Inflammatory macrophage treated with lipopolysaccharide for 1 hour (primary cell): Measurements from ENCODE around the gene ARHGAP22.

Experiments used
- DNase-seq, 2 donors: peaks; one replicate each; pipeline ENCODE4 v3.0.0-alpha.2; 2020 to 2022

Gene ARHGAP22

DNA sequence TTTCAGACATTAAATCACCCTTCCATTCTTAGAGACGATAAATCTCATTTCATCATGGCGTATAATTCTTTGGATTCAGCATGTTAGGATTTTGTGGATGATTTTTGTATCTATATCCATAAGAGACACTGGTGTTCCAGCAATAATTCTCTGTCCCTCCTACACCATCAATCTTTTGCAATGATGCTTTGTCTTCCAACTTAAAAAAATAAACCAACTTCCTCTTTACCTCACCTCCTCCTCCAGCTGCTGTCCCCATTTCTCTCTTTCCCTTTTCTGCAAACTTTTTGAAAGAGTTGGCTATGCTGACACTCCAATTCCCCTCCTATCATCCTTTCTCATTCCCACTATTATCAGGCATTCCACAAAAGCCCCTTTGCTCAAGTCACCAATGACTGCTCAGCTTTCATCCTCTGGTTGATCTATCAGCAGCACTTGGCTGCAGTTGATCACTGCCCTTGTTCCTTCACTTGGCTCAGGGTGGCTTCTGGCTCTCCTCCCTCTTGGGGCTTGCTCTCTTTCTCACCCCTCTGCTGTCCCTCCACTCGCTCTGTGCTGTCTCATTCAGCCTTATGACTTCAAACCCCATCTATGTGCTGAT lies 130.0 kb downstream of the ARHGAP22 start:
- peak; percentile 50 to 65 for DNase-seq

DNA sequence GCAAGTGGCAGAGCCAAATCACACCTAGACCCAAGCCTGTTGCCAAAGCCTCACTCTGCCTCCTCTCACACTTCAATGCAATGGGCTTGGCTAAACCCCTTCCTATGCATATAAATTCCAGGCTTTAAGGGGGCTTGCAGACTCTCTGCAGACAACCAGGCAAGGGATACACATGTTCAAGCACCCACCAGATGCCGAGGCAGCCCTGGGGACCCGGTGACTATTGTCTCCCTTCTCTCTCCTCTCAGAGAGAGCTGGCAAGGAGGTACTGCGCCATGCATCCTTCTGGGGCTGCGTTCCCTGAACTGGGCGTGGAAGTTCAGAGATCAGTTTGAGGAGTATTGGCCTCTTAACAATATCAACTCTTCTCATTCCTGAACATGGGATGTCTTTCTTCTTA lies 131.2 kb downstream of the ARHGAP22 start:
- DNase-seq, result no peak

DNA sequence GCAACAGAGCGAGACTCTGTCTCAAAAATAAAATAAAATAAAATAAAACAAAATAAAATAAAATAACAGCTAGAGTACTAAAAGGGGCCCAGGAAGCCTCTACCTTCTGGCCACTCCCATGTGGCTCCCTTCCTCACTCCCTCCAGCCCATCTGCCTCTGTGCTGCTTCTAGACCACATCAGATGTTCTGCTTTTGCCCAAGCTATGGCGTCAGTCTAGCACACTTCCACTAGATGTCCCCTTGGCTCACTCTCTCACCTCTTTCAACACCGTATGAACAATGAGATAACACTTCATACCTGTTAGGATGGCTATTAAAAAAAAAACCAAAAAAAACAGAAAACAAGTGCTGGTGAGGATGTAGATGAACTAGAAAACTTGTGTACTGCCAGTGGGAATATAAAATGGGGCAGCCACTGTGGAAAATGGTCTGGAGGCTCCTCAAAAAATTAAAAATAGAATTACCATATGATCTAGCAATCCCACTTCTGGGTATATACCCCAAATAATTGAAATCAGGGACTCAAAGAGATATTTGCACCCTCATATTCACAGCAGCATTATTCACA lies 132.3 kb downstream of the ARHGAP22 start:
- DNase-seq, result no peak

DNA sequence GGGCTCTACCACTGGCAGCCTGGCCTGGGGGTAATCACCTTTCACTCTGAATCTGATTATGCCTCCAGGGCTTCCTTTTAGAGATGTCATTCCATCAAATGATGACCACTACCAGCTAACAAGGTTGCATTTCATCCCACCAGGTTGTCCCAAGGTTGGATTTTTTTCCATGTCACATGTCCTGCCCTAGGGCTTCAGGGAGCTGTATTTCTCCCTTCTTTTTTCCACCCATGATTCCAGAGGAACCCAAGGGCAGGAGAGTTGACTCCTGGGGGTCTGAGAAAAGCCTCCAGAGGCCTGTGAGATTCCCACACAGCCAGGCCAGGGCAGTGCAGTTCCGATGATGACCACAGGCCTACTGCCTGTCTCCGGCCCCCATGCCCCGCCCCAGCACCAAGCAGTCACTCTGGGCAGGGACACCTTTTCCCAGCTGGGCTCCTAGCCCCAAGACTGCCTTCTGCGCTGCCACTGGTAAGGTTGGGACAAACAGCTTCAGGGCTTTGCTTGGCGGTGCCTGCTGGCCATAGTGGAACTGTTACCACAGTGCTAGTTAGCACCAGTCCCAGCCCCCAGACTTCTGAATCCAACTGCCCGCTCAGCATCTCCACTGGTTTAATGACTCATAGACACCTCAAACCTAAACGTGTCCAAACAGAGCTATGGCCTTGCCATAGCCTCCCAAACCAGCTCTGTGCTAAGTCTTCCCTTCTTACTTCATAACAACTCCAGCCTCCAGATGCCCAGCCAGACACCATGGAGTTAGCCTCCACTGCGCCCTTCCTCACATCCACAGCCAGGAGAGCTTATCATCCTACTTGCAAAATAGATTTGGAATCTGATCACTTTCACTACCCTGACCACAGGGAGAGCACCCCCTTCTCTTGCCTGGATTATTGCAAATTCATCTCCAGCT lies 133.7 kb downstream of the ARHGAP22 start:
- DNase-seq, result no peak

DNA sequence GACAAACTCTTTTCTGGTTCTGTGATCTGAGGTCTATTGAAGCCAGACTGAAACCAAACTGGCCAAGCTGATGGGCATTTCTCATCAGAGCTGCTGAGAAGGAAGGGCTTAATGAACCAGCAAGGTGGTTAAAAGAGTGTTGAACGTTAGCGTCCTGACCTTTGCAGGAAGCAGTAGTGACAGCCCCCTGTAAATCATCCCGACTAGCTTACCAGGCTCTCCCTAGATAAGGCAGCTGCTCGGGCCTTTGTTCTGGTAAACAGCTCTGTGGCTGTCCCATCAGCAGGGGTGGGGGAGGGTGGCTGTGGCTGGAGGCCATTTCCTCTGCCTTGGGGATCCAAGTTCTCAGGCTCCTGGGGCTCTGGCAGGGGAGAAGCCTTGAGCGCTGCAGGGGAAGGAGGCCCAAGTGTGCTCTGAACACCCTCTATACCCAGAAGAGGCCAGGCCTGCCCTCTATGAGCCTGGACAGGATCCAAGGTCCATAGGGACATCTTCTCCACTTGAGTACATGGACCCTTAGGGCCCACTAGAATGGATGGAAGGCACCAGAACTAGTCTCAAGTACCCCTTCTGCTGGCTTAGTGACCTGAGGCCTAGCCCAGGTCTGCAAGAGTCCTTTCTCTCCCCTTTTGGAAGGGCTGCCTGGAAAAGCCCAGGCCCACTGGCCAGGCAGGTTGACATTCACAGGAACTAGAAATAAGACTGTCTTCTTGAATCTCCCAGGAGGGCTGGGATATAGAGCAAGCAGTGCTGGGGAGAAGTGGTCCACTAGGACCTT lies 134.6 kb downstream of the ARHGAP22 start:
- DNase-seq, result no peak

DNA sequence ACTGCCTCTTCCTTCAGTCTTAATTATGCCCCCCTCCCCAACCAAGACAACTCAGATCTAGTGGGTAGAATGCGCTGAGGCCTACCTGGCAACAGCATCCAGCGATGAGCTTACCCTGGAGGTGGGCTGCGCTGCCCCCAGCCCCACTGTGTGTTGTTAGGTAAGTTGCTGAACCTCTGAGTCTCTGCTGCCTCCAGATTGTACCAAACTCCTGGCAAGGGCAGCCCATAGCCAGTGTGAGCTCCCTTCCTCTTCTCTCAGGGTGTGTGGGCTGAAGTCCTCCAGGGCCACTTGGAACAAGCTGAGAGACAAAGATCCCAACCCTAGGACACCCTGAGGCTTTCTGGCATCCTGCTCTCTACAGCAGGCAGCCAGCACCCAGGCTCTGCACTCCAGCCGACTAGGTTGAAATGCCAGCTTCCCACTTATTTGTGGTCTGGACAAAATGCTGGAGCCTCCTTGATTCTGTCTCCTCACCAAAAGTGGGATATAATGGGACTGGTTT lies 135.3 kb downstream of the ARHGAP22 start:
- DNase-seq, result peak; percentile 27 to 43

DNA sequence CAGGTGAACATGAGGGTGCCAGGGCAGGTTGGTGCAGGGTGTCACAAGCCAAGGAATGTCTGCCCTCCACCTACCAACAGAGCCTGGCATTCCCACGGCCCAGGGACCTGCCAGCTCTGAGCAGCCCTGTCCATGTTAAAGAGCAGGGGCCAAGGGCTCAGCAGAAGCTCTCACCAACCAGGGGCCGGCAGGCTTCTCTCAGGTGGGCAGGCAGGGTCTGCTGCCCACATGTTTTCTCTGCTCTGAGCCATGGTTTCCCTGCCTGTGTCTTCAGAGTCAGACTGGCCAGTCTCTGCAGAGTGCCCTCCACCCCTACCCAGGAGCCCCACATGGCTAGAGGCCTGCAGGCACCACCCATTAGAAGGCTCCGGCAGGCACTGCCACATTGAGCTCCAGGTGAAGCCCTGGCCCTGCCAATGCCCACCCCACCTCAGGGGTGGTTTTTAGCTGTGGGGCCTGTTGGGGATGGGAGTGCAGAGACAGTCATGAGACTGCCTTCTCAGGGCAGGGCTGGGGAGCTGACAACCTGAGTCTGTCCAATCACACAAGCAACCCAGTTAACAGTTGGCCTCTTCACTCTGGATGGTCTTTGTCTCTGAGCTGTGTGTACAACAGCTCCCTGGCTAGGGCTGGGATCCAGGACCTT lies 135.9 kb downstream of the ARHGAP22 start:
- no peak for DNase-seq

DNA sequence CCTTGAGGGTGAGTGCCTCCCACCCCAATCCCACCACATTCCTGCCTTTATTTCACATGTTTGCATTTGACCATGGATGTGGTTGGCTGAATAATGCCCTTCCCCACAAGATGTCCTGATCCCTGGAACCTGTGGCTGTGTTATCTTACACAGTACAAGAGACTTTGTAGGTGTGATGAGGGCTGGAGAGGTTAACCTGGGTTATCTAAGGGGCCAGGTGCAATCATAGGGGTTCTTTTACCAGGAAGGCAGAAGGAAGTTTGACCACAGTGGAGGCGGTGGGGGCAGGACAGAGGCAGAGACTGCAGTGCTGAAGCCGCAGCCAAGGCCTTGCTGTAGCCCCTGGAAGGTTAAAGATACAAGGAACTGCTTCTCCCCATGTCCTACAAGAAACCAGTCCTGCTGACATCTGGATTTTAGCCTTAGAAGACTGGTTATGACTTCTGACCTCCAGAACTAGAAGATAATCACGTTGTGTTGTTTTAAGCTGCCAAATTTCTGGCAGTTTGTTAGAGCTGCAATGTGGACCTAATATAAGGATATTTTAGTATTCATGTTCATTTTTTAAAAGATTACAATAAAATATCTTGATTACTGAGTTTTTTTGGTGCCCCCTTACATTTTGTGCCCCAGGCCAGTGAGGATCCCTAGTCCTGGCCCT lies 136.6 kb downstream of the ARHGAP22 start:
- no peak for DNase-seq

DNA sequence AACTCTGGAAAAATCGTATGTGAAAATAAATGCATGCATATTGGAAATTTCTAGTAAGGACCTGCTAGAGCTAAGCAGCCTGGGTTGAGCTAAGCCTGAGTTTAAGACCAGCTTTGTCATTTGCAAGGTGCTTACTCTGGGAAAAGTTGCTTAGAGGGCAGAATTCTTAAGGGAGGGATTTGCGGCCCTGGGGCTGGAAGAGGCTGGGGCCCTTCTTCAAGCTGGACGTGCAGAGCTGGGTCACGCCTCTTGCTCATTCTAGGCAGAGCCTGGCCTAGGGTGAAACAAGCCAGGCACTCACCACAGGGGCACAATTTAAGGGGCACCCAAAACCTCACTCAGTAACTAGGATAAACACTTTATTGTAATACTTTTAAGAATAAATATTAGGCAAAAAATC lies 137.2 kb downstream of the ARHGAP22 start:
- no peak for DNase-seq

DNA sequence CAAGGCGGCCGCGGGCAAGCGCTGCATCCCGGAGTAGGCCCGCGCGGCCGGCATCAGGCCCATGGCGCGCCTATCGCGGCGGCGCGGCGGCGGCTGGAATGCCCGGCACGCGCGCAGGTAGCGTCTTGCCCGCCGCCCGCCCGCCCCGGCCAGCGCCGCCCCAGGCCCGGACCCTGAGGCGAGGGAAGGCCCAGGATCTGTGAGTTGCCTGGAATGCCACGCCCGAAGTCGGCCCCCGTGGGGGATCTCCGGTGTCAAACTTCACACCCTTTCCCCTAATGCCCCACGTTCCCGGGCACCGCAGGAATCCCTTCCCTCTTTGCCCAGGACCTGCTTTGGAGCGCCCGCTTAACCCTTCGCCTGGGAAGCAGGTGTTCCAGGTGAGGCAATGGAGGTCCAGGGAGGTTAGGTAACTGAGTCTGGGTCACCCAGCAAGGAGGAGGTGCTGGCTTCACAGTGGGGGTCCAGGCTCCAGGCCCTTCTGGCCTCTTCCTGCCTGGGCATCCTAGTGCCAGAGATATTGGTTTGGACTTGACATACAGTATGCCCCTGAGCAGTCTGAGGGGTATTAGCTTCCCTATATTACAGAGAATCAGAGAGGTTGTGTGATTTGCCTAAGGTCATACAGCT lies 138.1 kb downstream of the ARHGAP22 start:
- DNase-seq, result no peak

DNA sequence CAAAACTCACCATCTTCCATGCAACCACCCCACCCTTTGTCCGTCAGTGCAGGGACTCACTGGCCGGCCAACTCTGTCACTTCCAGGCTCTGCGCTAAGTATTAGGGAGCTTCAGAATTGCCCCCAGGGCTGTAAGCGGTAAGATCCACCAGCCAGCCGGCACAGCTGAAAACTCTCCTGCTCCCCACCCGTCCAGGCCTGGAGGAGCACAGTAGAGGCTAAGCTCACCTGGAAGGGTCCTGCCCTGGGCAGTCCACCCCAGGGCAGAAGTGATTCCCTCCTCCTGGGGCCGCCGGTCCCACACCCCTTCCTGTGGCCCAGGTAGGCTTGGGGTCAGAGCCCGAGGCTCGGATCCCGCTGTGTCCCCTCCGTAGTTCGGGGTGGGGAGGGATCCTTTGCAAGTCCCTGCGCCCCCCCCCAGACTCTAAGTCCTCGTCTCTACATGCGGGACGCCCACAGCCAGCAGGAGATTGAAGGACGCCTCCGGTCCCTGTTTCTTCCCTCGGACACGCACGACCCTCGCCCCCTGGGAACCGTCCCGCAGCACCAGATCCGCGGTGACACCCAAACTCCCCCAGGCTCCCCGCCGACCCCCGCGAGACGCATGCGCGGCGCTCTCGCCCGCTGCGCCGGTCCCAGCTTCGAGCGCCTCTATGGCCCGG lies 138.9 kb downstream of the ARHGAP22 start:
- no peak for DNase-seq

DNA sequence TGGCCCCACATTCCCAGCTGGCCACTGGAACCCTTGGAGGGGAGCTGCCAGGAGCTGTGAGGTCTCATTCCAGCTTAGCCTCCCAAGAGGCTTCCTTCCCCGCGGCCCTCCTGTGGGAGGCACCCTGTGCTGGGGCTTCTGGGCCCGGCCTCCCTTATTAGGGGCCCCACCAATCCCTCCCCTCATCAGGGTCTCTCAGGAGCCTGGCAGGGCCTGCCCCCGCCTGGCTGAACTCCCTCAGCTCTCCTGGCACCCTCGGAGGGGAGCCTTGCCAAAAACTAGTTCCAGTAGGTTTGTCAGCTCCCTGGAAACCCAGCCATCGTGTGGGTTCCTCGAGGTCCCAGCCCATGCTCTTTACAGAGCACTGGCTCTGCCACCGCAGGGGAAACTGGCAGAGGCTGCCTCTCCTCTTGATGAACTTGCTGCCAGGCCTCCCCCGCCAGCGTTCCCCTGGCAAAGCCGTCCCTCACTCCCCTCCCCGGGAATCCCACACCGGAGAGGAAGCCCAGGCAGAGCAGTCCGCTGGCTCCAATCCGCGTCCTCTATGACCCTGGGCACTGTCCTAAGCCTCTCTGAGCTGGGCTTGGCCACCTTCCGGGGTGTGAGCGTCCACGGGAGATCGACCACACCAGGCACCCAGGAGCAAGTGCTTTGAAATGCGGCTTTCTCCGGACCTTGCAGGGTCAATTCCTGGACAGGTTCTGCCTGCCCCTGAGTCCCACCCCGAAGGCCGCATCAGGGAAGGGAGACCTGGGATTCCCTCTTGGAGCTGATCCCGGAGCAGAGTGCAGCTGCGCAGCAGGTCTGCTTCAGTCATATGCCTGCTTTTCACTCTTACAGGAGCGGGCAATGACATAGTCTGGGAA lies 139.8 kb downstream of the ARHGAP22 start:
- DNase-seq, result no peak

DNA sequence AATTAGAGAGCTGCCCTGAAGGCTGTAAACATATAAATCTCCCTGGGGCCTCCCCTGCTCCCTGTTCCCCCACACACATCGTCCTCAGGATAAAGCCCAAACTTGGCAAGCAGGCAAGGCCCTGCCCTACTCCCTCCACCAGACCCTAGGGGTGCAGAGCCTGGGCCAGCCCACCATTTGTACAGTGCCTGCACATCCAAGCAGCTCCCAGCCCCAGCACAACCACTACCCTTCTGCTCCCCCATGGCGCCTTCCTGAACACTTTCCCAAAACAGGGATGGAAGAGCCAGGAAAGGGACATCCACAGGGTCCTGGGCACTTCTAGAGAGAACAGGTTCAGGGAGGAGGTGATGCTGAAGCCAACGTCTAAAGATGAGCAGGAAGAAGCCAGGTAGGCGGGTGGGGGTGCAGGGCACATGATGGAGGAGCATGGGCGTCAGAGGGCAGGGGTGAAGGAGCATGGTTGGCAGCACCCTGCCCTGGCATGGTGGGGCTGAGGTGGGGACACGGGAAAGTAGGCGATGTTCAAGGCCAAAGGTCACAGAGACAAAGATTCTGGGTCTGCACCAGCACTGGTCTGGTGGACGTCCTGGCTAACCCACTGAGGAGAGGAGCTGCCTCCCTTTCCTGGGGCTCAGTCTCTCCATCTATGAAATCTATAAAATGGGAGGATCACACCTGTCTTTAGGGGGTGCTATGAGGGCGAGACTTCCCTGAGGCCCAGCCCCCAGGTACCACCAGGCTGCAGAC lies 140.6 kb downstream of the ARHGAP22 start:
- no peak for DNase-seq

DNA sequence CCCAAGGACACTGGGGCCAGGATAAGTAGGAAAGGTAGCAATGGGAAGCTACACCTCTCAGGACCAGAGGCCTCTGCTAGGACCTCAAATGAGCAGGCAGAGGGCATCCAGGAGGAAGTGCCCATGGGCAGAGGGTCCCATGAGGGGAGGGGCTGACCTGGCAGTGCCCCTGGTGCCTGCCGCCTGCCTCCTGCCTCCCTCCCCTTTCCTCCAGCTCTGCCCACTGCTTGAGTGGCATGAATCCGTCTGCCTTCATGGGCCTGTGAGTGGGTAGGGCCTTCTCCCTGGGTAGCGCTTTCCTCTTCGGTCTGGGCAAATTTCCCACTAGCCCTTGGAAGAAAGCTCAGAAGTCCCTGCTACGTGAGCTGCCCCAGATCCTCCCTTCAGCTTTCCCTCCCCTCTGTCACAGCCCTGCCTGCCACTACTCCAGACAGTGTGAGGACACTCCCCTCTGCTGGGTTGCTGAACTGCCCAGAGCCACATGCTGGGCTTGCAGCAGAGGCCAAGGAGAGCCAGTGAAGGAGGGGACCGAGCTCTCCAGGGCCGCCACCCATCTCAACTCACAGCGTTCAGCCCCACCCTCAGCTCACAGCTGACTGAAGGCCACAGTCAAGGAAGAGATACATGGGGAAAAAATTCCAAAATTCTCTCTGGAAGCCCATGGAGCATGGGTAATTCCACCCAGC lies 141.4 kb downstream of the ARHGAP22 start:
- no peak for DNase-seq

DNA sequence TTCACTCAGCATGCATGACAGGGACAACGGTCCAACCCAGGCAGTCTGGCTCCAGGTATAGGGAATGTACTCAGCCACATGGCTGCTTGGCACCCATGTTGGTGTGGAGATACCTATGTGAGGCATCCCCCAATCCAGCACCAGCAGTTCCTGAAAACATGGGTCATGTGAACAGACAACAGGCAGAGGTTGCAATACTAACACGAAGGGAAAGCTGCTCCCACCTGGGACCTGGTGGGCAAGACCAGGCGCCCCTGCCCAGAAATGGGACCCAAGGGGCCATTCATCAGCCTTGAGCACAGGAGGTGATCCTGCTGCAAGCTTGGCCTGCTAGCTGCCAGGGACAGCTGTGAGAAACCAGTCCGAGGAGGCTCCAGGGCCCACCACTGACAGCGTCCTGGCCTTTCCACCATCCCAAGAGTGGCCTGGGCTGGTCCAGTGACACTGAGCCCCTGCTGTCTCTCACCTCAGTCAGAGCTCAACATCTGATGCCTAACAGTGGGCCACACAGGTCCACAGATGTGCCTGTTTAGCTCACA lies 142.3 kb downstream of the ARHGAP22 start:
- DNase-seq, result no peak

DNA sequence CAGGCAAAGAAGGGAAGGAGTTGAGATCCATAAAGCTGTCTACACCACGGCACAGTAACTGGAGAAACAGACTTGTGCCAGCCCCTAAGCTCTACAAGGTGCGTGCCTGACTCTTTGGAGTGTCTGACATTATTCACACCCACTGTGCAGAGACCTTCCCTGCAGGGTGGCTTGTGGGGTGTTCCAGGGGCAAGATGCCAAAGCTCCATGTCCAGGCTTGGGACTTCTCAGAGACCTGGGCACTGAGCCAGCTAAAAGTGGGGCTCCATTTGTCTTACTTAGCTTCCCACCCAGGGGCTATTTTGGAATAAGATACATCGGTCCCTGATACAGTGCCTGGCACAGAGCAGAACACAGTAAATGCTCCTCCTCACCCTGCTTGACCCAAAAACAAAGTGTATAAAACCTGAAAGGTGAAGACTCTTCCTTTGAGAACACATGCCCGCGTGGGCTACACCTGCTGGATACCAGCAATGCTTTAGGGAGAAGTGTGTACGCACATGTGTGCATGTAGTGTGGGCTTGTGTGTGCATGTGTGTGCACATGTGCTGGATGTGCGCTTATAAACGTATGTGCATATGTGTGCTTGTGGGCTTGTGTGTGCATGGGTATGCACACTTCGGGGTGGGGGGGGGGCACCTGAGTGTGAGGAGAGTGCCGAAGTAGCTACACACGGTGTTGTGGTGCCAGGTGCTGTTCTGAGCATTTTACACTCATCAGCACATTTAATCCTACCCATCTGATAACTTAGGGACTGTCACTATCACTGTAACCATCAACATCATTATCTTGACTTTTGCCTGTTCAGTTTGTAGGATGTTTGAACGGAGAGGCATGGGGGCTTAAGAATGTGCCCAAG lies 143.0 kb downstream of the ARHGAP22 start:
- DNase-seq, result no peak

DNA sequence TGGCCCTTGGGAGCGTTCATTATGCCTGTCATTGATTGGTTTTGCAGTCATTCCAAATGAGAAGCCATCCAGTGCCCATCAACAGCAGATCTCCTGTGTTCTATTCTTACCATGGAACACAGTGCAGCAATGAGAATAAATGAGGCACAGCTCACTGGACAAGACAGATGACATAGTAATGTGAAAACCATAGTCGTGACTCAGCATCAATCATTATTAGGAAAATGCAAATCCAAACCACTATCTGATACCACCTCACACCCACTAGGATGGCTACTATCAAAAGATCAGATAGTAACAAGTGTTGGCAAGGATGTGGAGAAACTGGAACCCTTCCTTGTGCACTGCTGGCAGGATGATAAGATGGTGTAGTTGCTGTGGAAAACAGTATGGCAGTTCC lies 144.7 kb downstream of the ARHGAP22 start:
- no peak for DNase-seq
